ENCODE results near the gene RBM23. TPM values are rescaled to one million over a fixed set of nuclear protein-coding genes. Genes with fewer than 3 reads are reported as not detected.

Gene RBM23
- total and polyA plus RNA-seq, 9 of the 15 experiments (the other 6 are each of a cell fraction or from before 2014, with no cell fraction given) = 46.0 to 102 (median 58.5) TPM

DNA sequence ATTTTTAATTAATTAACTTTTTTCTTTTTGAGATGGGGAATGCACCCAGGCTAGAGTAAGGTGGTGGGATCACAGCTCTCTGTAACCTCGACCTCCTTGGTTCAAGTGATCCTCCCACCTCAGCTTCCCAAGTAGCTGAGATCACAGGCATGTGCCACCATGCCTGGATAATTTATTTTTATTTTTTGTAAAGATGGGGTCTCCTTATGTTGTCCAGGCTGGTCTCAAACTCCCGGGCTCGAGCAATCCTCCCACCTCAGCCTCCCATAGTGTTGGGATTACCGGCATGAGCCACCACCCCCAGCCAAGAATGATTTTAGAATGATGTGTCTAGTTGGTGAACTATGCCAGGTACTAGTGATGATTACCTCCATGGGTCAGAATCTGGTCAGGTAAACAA is 54.0 kb downstream of the RBM23 start (continued):
- TF ChIP-seq, protein P1, sequence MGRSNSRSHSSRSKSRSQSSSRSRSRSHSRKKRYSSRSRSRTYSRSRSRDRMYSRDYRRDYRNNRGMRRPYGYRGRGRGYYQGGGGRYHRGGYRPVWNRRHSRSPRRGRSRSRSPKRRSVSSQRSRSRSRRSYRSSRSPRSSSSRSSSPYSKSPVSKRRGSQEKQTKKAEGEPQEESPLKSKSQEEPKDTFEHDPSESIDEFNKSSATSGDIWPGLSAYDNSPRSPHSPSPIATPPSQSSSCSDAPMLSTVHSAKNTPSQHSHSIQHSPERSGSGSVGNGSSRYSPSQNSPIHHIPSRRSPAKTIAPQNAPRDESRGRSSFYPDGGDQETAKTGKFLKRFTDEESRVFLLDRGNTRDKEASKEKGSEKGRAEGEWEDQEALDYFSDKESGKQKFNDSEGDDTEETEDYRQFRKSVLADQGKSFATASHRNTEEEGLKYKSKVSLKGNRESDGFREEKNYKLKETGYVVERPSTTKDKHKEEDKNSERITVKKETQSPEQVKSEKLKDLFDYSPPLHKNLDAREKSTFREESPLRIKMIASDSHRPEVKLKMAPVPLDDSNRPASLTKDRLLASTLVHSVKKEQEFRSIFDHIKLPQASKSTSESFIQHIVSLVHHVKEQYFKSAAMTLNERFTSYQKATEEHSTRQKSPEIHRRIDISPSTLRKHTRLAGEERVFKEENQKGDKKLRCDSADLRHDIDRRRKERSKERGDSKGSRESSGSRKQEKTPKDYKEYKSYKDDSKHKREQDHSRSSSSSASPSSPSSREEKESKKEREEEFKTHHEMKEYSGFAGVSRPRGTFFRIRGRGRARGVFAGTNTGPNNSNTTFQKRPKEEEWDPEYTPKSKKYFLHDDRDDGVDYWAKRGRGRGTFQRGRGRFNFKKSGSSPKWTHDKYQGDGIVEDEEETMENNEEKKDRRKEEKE (IDR thresholded peaks at IDR 0.05; ENCODE audit: borderline replicate concordance in 1 of 2, control insufficient read depth in 1 of 2, low read depth in 2 of 2, low read length in 1 of 2) = no peak

DNA sequence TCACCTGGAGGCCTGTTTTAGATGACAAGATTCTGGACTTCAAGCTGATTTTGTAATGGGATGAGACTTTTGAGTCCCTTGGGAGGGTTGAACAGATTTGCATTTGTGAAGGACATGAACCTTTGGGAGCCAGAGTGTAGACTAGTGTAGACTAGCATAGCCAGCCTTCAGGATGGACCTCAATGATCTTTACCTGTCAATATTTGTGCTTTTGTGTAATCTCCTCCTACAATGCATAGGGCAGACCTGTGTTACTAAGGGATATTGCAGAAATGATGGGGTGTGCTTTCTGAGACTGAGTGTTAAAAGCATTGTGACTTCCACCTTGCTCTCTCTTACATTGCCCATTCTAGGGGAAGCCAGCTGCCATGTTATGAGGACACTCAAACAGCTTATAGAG is 57.3 kb downstream of the RBM23 start:
- POLR2A ChIA-PET = interaction anchor here (1.1 to 2.9 kb wide), 2 partner anchors 10 to 17 kb away, joined by 4 to 10 read pairs; partner anchors contain the start of gene LRP10
- DNase-seq (ENCODE audit: extremely low read depth in 1 of 4, low spot score in 3 of 4) = no peak
- H3K9me1 ChIP-seq (ENCODE audit: control insufficient read depth, insufficient read depth, low read length) = no peaks in the 10 kb centered on the region
- in situ Hi-C loops (cut with MboI) (no loop called here), intact Hi-C loops (cut with micrococcal nuclease) (no loop called here)
- no peak overlapping the region for H3K4me2 ChIP-seq (ENCODE audit: insufficient read depth, low read length)
- H4K20me1 ChIP-seq (replicated peaks; ENCODE audit: control insufficient read depth, insufficient read depth, low read length) = no peaks in the 10 kb centered on the region
- H3K27me3 ChIP-seq (ENCODE audit: control insufficient read depth in 2 of 2, insufficient read depth in 2 of 2, low read length in 2 of 2) = no peaks in the 10 kb centered on the region
- ATAC-seq = no peak
- no peaks in the 10 kb centered on the region for H3K36me3 ChIP-seq (ENCODE audit: control insufficient read depth, insufficient read depth, low read length)
- no peak overlapping the region for H3K9ac ChIP-seq (ENCODE audit: insufficient read depth in 1 of 2, low read depth in 2 of 2, low read length in 2 of 2)
- no peak overlapping the region for H3K27ac ChIP-seq (ENCODE audit: extremely low read depth, low read depth, low read length)
- peaks cover 0 to 11% of the 10 kb centered on the region in 2 experiments; a peak in 2 of 5 replicates for H3K4me1 ChIP-seq (replicated peaks in 1 of 2; ENCODE audit: control insufficient read depth in 2 of 2, insufficient read depth in 2 of 2, low read length in 2 of 2)
- no peak overlapping the region for H3K4me3 ChIP-seq
- H3K9me3 ChIP-seq (replicated peaks; ENCODE audit: control insufficient read depth, insufficient read depth, low read depth, low read length) = no peaks in the 10 kb centered on the region; the same call in 1 of the 2 replicates
- BruUV-seq (replicated peaks) = no TSS peak
- FAIRE-seq = no peak
- H3K79me2 ChIP-seq (ENCODE audit: control insufficient read depth, insufficient read depth, low read length) = no peaks in the 10 kb centered on the region
- CTCF ChIA-PET (ENCODE audit: low intra/inter-chr PET ratio) = no interaction called here
- no peak overlapping the region for H2AFZ ChIP-seq (ENCODE audit: low read depth, low read length)
- TF ChIP-seq NR2C1 (IDR thresholded peaks at IDR 0.05) = no peak
- no peak for TF ChIP-seq NR2C1 (tag; IDR thresholded peaks at IDR 0.05)
- TF ChIP-seq, protein P2, sequence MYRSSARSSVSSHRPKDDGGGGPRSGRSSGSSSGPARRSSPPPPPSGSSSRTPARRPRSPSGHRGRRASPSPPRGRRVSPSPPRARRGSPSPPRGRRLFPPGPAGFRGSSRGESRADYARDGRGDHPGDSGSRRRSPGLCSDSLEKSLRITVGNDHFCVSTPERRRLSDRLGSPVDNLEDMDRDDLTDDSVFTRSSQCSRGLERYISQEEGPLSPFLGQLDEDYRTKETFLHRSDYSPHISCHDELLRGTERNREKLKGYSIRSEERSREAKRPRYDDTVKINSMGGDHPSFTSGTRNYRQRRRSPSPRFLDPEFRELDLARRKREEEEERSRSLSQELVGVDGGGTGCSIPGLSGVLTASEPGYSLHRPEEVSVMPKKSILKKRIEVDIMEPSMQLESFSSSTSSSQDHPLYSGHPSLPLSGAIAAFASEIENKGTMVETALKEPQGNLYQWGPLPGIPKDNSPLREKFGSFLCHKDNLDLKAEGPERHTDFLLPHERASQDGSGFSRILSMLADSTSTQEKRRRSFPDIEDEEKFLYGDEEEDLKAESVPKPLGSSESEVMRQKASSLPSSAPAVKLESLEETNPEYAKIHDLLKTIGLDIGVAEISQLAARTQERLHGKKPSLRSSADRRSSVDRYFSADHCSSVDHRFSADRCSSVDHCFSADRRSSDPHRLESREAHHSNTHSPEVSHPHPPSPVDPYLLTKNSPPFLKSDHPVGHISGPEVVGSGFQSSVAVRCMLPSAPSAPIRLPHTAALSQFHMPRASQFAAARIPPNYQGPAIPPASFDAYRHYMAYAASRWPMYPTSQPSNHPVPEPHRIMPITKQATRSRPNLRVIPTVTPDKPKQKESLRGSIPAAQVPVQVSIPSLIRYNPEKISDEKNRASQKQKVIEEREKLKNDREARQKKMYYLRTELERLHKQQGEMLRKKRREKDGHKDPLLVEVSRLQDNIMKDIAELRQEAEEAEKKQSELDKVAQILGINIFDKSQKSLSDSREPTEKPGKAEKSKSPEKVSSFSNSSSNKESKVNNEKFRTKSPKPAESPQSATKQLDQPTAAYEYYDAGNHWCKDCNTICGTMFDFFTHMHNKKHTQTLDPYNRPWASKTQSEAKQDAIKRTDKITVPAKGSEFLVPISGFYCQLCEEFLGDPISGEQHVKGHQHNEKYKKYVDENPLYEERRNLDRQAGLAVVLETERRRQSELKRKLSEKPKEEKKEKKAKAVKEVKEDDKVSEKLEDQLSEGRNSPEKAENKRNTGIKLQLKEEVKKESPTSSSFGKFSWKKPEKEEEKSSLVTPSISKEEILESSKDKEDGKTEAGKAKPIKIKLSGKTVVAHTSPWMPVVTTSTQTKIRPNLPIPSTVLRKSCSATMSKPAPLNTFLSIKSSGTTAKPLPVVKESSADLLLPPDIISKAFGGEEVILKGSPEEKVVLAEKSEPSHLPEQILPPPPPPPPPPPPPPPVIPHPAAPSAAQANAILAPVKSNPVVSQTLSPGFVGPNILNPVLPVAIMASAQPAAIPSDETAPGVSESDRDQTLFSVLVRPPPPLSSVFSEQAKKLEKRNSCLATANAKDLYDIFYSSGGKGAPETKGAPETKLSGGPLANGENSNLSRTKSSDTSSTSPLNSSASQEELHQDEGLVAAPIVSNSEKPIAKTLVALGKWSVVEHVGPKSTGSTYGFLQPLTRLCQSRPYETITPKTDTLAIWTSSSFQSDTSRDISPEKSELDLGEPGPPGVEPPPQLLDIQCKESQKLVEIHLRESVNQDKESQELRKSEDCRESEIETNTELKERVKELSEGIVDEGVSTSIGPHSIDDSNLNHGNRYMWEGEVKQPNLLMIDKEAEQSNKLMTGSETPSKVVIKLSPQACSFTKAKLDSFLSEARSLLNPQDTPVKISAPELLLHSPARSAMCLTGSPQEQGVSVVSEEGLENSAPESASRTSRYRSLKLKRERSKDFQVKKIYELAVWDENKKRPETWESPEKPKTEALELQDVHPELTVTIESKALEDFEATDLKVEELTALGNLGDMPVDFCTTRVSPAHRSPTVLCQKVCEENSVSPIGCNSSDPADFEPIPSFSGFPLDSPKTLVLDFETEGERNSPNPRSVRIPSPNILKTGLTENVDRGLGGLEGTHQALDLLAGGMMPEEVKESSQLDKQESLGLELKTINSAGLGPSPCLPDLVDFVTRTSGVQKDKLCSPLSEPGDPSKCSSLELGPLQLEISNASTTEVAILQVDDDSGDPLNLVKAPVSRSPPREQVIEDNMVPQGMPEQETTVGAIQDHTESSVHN (IDR thresholded peaks at IDR 0.05; ENCODE audit: borderline replicate concordance in 1 of 2, low read depth in 1 of 2) = no peak
- TF ChIP-seq ZNF165 (CRISPR knock-in tag; IDR thresholded peaks at IDR 0.05; ENCODE audit: borderline replicate concordance) = no peak
- no peak for TF ChIP-seq RAD21 (CRISPR knock-in tag; conservative IDR thresholded peaks at IDR 0.05 in 1 of 2, IDR thresholded peaks at IDR 0.05 in 1 of 2)
- TF ChIP-seq HEY1 (CRISPR knock-in tag; IDR thresholded peaks at IDR 0.05; ENCODE audit: borderline replicate concordance) = no peak
- no peak for TF ChIP-seq ZNF140 (CRISPR knock-in tag; IDR thresholded peaks at IDR 0.05)
- TF ChIP-seq ZFP30 (CRISPR knock-in tag; IDR thresholded peaks at IDR 0.05; ENCODE audit: borderline replicate concordance) = no peak

Data from K562 (cell line).